HEK293 (cell line): ENCODE measurements around the gene FLT3LG.

Experiments
- CTCF ChIA-PET: fragments of 350-600 bp; formaldehyde crosslinking; extraction: SDS; loops from one replicate; lab custom pipeline; 2021; ENCODE audit warnings: antibody characterized with exemption; lab: Yijun Ruan, JAX
- POLR2A ChIA-PET: fragments of 300-600 bp; formaldehyde crosslinking; extraction: SDS; loops from one replicate; lab custom pipeline; 2020; ENCODE audit warnings: antibody characterized with exemption, inconsistent platforms; lab: Yijun Ruan, JAX
- H3K27ac ChIP-seq: fragments of 200-500 bp; sonication (Bioruptor generic); 2 replicates; pipeline ENCODE4 v1.5.1; 2014; ENCODE audit warnings: low read depth, low read length, control low read depth, inconsistent platforms; ENCODE audit errors: extremely low read depth
- H3K36me3 ChIP-seq, 2 experiments: fragments of 200-500 bp in 1 of 2; sonication (Bioruptor generic) in 1 of 2; 1 replicate in 1 of 2; 2 replicates in 1 of 2; pipeline ENCODE4 v1.5.1; 2014 to 2017; ENCODE audit warnings: inconsistent platforms in 2 of 2, low read length in 2 of 2; ENCODE audit not compliant: control insufficient read depth in 2 of 2, insufficient read depth in 1 of 2
- H3K4me1 ChIP-seq: fragments of 200-500 bp; sonication (Bioruptor generic); 2 replicates; pipeline ENCODE4 v1.5.1; 2014; ENCODE audit warnings: mild to moderate bottlenecking, low read length, inconsistent platforms; ENCODE audit not compliant: control insufficient read depth, insufficient read depth
- H3K4me3 ChIP-seq: 2 replicates; pipeline ENCODE4 v1.5.1; 2011; ENCODE audit warnings: low read depth, mild to moderate bottlenecking, control low read depth, low read length, moderate library complexity
- H3K9me3 ChIP-seq: fragments of 200-500 bp; sonication (Bioruptor generic); 2 replicates; pipeline ENCODE4 v1.5.1; 2014; ENCODE audit warnings: low read depth, low read length, inconsistent platforms; ENCODE audit not compliant: control insufficient read depth, insufficient read depth
- BCL11B ChIP-seq: fragments of 450-650 bp; formaldehyde crosslinking; IDR thresholded peaks from 2 replicates; pipeline ENCODE4 v1.5.1; 2016; ENCODE audit warnings: low read depth, missing biosample characterization, missing genetic modification characterization
- MZF1 ChIP-seq: fragments of 450-650 bp; formaldehyde crosslinking; IDR thresholded peaks from 2 replicates; pipeline ENCODE4 v1.5.1; 2017; ENCODE audit warnings: missing biosample characterization, missing genetic modification characterization, borderline replicate concordance
- PATZ1 ChIP-seq: fragments of 450-650 bp; formaldehyde crosslinking; IDR thresholded peaks from 2 replicates; pipeline ENCODE4 v1.5.1; 2016; ENCODE audit warnings: missing biosample characterization, missing genetic modification characterization
- SALL2 ChIP-seq: fragments of 450-650 bp; formaldehyde crosslinking; IDR thresholded peaks from 2 replicates; pipeline ENCODE4 v1.5.0; 2017; ENCODE audit warnings: missing biosample characterization, mild to moderate bottlenecking, missing genetic modification characterization, borderline replicate concordance
- SP2 ChIP-seq: fragments of 450-650 bp; formaldehyde crosslinking; IDR thresholded peaks from 2 replicates; pipeline ENCODE4 v1.5.1; 2016; ENCODE audit warnings: missing biosample characterization, missing genetic modification characterization
- SP3 ChIP-seq: fragments of 450-650 bp; formaldehyde crosslinking; IDR thresholded peaks from 2 replicates; pipeline ENCODE4 v1.5.1; 2016; ENCODE audit warnings: missing biosample characterization, missing genetic modification characterization
- ZFP41 ChIP-seq: fragments of 450-650 bp; formaldehyde crosslinking; IDR thresholded peaks from 2 replicates; pipeline ENCODE4 v1.5.1; 2016; ENCODE audit warnings: missing biosample characterization, missing genetic modification characterization, borderline replicate concordance
- ZNF121 ChIP-seq: fragments of 450-650 bp; formaldehyde crosslinking; IDR thresholded peaks from 2 replicates; pipeline ENCODE4 v1.5.1; 2016; ENCODE audit warnings: missing biosample characterization, missing genetic modification characterization
- ZNF138 ChIP-seq: fragments of 450-650 bp; formaldehyde crosslinking; IDR thresholded peaks from 2 replicates; pipeline ENCODE4 v1.5.1; 2016; ENCODE audit warnings: missing biosample characterization, missing genetic modification characterization, borderline replicate concordance
- ZNF239 ChIP-seq: fragments of 450-650 bp; formaldehyde crosslinking; IDR thresholded peaks from 2 replicates; pipeline ENCODE4 v1.5.1; 2016; ENCODE audit warnings: missing biosample characterization, missing genetic modification characterization
- ZNF26 ChIP-seq: fragments of 450-650 bp; formaldehyde crosslinking; IDR thresholded peaks from 2 replicates; pipeline ENCODE4 v1.5.1; 2016; ENCODE audit warnings: missing biosample characterization, missing genetic modification characterization
- ZNF280D ChIP-seq: fragments of 450-650 bp; formaldehyde crosslinking; IDR thresholded peaks from 2 replicates; pipeline ENCODE4 v1.5.1; 2016; ENCODE audit warnings: missing biosample characterization, missing genetic modification characterization
- ZNF335 ChIP-seq: fragments of 450-650 bp; formaldehyde crosslinking; conservative IDR thresholded peaks from 2 replicates; pipeline ENCODE4 v1.5.1; 2016; ENCODE audit warnings: missing biosample characterization, missing genetic modification characterization
- ZNF354C ChIP-seq: fragments of 450-650 bp; formaldehyde crosslinking; IDR thresholded peaks from 2 replicates; pipeline ENCODE4 v1.5.1; 2016; ENCODE audit warnings: missing biosample characterization, missing genetic modification characterization, low read depth, borderline replicate concordance
- ZNF362 ChIP-seq: fragments of 450-650 bp; formaldehyde crosslinking; IDR thresholded peaks from 2 replicates; pipeline ENCODE4 v1.5.1; 2016; ENCODE audit warnings: missing biosample characterization, missing genetic modification characterization
- ZNF433 ChIP-seq: fragments of 450-650 bp; formaldehyde crosslinking; IDR thresholded peaks from 2 replicates; pipeline ENCODE4 v1.5.1; 2016; ENCODE audit warnings: missing biosample characterization, missing genetic modification characterization, low read depth
- ZNF529 ChIP-seq: fragments of 450-650 bp; formaldehyde crosslinking; IDR thresholded peaks from 2 replicates; pipeline ENCODE4 v1.5.1; 2017; ENCODE audit warnings: missing genetic modification characterization, missing biosample characterization; ENCODE audit not compliant: insufficient replicate concordance
- ZNF555 ChIP-seq: fragments of 450-650 bp; formaldehyde crosslinking; conservative IDR thresholded peaks from 2 replicates; pipeline ENCODE4 v1.5.1; 2017; ENCODE audit warnings: missing biosample characterization, mild to moderate bottlenecking, missing genetic modification characterization, inconsistent platforms
- ZNF610 ChIP-seq: fragments of 450-650 bp; formaldehyde crosslinking; IDR thresholded peaks from 2 replicates; pipeline ENCODE4 v1.5.1; 2016; ENCODE audit warnings: missing biosample characterization, missing genetic modification characterization, borderline replicate concordance
- ZNF660 ChIP-seq: fragments of 450-650 bp; IDR thresholded peaks from 2 replicates; pipeline ENCODE4 v1.5.1; 2018; ENCODE audit warnings: missing biosample characterization, mild to moderate bottlenecking, missing genetic modification characterization
- ZNF692 ChIP-seq: fragments of 450-650 bp; formaldehyde crosslinking; IDR thresholded peaks from 2 replicates; pipeline ENCODE4 v1.5.1; 2016; ENCODE audit warnings: missing biosample characterization, missing genetic modification characterization
- ZNF701 ChIP-seq: fragments of 450-650 bp; formaldehyde crosslinking; IDR thresholded peaks from 2 replicates; pipeline ENCODE4 v1.5.1; 2016; ENCODE audit warnings: missing biosample characterization, missing genetic modification characterization
- ZNF837 ChIP-seq: fragments of 450-650 bp; formaldehyde crosslinking; IDR thresholded peaks from 2 replicates; pipeline ENCODE4 v1.5.1; 2016; ENCODE audit warnings: missing biosample characterization, missing genetic modification characterization
- ZXDB ChIP-seq: fragments of 450-650 bp; formaldehyde crosslinking; IDR thresholded peaks from 2 replicates; pipeline ENCODE4 v1.5.1; 2016; ENCODE audit warnings: missing biosample characterization, missing genetic modification characterization

The FLT3LG gene

GRCh38 chr19:49486232-49486631, 12.2 kb downstream of the FLT3LG start:
- H3K9me3 ChIP-seq, result no peaks in the 10 kb centered on the region
- H3K4me1 ChIP-seq, result peaks cover 4% of the 10 kb centered on the region; the same call in 1 of the 2 replicates
- ChIA-PET POLR2A (interaction anchor here (1.5 kb wide), 1 partner anchor 9 kb away, joined by 3 read pairs; no protein-coding TSS in a partner anchor), CTCF (interaction anchor here (1.1 kb wide), 1 partner anchor 10 kb away, joined by 4 read pairs; no protein-coding TSS in a partner anchor)
- peaks cover 14 to 35% of the 10 kb centered on the region in 2 experiments for H3K36me3 ChIP-seq
- H3K4me3 ChIP-seq, result no peak overlapping the region
- H3K27ac ChIP-seq, result no peak overlapping the region
- TF ChIP-seq ZNF610 (tag by site-specific recombination), result no peak
- TF ChIP-seq PATZ1 (tag by site-specific recombination), result no peak
- TF ChIP-seq ZNF692 (tag by site-specific recombination), result no peak
- no peak for TF ChIP-seq SP2
- no peak for TF ChIP-seq ZNF433 (tag by site-specific recombination)
- TF ChIP-seq ZFP41 (tag by site-specific recombination), result no peak
- no peak for TF ChIP-seq ZNF354C (tag by site-specific recombination)
- no peak for TF ChIP-seq ZNF362 (tag by site-specific recombination)
- no peak for TF ChIP-seq ZNF26 (tag by site-specific recombination)
- TF ChIP-seq ZNF529, result no peak
- TF ChIP-seq SALL2, result no peak
- TF ChIP-seq ZNF837, result no peak
- no peak for TF ChIP-seq ZNF239 (tag by site-specific recombination)
- TF ChIP-seq ZNF138 (tag by site-specific recombination), result no peak
- no peak for TF ChIP-seq MZF1 (tag by site-specific recombination)
- TF ChIP-seq BCL11B (tag by site-specific recombination), result no peak
- TF ChIP-seq ZXDB (tag by site-specific recombination), result no peak

GRCh38 chr19:49486710-49487276, 12.8 kb downstream of the FLT3LG start:
- ChIA-PET POLR2A (interaction anchor here (1.2 to 1.6 kb wide), 5 partner anchors 9 to 154 kb away, joined by 3 to 26 read pairs (median 6); partner anchors contain the start of genes PIH1D1, RPS11 and RRAS), CTCF (interaction anchor here (1.1 to 1.9 kb wide), 2 partner anchors 8 to 10 kb away, joined by 4 to 5 read pairs; no protein-coding TSS in a partner anchor)
- no peak overlapping the region for H3K27ac ChIP-seq
- no peak overlapping the region; the same call in 1 of the 2 replicates for H3K4me3 ChIP-seq
- peaks cover 4% of the 10 kb centered on the region; the same call in 1 of the 2 replicates for H3K4me1 ChIP-seq
- H3K36me3 ChIP-seq, result peaks cover 14 to 41% of the 10 kb centered on the region in 2 experiments
- no peaks in the 10 kb centered on the region for H3K9me3 ChIP-seq
- TF ChIP-seq ZNF121 (peak; percentile 42; the same call in 1 of the 2 replicates), SP3 (tag by site-specific recombination) (no peak), ZNF280D (peak; percentile 44; the same call in 1 of the 2 replicates), ZNF701 (no peak), ZNF335 (tag by site-specific recombination) (peak; percentile 68), ZNF555 (no peak), ZNF660 (0 out of 2 replicates have a peak, but pooled peaks have one; percentile 8)
